GM13977 (cell line): ENCODE results near the gene IGF1R.

Experiments used
- DNase-seq: peaks from one replicate; pipeline ENCODE4 v3.0.0; 2012; ENCODE audit warnings: low spot score
- in situ Hi-C: fragments of 300-500 bp; cut with MboI; formaldehyde crosslinking; loops from one replicate; pipeline ENCODE4 v1.12.0; 2022; ENCODE audit warnings: low sequenced_read_pairs, low pct_unique_long_range_greater_than_20kb, mixed read lengths, inconsistent platforms; ENCODE audit not compliant: unreplicated experiment
- TF ChIP-seq, protein P1 (sequence below): IDR thresholded peaks from 2 replicates; pipeline ENCODE4 v1.5.1; 2012; ENCODE audit warnings: mild to moderate bottlenecking, control low read depth; ENCODE audit not compliant: insufficient read depth; ENCODE audit errors: extremely low read depth, missing control alignments

Gene IGF1R

DNA sequence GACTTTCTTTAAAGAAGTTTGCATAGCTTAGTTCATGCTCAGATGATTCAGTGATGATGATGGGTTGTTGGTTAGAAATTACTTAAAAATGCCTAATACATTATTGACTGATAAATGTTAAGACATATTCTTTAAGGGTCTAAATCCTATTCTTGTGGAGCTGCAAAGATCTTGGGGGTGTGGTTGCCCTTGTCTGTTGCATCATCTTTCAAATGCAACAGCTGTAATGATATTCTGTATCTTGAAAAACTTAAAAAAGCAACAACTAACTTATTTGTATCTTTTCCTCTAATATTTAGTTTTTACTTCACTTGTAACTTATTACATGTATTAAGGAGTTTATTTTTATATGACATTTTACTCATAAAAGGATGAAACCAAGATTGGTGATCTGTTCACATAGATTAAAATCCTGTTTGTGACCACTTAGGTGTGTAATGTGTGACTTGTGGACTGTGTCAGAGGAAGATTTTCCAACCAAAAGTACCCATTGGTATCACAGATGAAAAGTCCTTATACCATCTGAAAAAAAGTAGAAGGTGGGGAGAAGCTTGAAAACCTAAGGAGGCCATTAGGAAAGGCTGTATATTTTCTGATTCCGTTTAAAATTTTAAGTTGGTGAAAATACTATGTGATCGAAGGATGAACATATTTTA, 142.8 kb downstream of the IGF1R start:
- no peak for DNase-seq
- TF ChIP-seq, protein P1, sequence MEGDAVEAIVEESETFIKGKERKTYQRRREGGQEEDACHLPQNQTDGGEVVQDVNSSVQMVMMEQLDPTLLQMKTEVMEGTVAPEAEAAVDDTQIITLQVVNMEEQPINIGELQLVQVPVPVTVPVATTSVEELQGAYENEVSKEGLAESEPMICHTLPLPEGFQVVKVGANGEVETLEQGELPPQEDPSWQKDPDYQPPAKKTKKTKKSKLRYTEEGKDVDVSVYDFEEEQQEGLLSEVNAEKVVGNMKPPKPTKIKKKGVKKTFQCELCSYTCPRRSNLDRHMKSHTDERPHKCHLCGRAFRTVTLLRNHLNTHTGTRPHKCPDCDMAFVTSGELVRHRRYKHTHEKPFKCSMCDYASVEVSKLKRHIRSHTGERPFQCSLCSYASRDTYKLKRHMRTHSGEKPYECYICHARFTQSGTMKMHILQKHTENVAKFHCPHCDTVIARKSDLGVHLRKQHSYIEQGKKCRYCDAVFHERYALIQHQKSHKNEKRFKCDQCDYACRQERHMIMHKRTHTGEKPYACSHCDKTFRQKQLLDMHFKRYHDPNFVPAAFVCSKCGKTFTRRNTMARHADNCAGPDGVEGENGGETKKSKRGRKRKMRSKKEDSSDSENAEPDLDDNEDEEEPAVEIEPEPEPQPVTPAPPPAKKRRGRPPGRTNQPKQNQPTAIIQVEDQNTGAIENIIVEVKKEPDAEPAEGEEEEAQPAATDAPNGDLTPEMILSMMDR: no peak
- in situ Hi-C loops: no loop called here

DNA sequence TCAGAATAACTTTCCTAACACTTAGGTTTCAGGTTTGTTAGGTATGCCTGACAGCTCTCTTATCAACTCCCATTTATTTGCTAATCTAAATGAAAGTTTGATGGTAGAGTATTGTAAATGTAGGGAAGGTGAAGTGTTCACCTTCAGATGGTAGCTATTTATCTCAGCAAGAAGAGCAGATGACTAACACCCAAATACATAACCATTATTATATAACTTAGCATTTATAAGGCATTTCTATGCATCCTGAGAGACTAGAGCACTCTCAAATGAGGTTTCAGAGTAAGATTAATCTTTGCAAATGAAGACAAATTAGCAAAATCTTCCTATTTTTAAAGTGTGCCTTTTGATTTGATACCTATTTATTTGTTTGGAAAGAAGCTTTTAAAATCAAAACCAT, 143.8 kb downstream of the IGF1R start:
- in situ Hi-C loops: no loop called here

DNA sequence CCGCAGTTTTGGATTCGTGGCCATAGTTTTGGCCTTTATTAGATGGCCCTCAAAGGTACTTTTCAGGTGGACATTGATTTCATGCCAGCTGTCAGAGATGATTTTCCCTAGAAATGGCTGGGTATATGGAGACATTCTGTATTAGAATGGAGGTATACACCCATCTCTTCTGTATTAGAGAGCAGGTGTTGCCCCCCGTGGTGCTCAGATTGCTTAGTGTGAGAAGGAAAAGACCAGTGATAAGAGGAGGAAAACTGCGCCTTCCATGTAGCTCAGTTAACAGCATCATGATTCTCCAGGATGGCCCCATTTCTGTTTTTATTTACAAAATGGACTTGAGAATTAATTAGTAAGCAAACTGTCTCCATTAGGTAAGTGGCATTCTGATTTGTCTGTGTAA, 145.9 kb downstream of the IGF1R start:
- in situ Hi-C loops: no loop called here
- DNase-seq: no peak
- TF ChIP-seq, protein P1: no peak

More for the DNA sequence above, 143.8 kb downstream of the IGF1R start:
- TF ChIP-seq, protein P1: no peak
- no peak for DNase-seq

DNA sequence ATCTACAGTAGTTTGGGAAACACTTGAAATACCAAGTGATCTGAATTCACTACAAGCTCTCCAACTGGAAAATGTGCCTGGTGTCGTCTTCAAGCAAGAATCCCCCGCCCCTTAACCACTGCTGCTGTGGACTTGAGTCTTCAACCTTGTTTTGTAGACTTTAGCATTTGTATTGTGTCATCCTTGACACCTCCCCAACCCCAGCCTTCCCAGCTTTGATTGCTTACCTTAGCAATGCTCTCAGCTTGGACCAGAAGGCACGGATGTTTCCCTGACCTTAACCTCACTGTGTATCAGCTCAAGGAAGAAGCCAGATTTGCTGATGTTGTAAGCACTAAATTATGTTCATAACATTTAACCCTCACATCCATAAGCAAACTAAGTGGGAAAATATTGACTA, 146.4 kb downstream of the IGF1R start:
- in situ Hi-C loops: no loop called here
- no peak for DNase-seq

DNA sequence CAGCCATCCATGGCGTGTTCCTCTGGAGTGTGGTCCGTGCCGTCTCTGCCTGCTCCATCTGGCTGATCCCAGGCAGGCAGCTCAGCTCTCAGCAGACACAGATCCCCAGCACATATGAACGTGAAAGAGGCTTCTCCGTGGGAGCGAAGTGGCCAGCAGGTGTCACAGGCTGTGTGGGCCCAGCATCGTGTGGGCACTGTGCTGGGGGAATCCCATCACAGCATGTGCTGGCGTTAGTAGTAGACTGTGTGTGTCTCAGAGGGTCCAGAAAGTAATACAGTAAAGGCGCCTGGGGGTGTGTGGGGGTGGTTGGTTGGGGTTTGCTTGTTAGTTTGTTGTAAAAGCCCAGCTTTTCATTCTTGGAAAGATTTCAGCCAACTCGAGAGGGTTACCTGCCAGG, 147.6 kb downstream of the IGF1R start:
- TF ChIP-seq, protein P1: no peak
- in situ Hi-C loops: no loop called here
- DNase-seq: no peak

More for the DNA sequence above, 146.4 kb downstream of the IGF1R start:
- TF ChIP-seq, protein P1: no peak

DNA sequence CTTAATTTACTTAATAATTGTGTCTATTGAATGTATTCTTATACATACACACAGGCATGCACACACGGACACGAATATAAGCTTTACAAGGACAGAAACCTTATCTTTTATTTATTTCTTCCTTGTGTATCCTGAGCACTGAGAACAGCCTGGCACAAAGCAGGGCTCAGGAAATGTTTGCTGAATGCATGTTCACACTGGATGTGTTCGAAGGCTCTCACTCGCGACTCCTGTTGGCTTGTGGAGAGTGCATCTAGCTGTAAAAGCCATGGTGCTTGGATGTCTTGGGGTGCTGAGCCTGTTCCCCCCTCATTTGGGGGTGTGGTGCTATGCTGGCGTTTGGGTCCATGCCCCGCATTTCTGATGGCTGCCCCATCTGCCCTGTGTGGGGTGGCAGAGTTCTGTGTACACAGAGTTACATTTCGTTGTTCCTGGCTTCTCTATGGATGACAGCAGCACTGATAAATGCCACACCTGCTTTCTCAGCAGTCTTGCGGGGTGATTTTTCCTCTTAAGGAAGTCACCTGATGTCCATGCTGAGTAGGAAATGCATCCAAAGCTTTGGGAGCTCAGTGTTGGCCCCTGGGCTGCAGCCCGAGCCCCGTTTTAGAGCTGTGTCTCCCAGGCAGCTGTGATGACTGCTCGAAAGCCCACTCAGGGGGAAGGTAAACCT, 148.5 kb downstream of the IGF1R start:
- in situ Hi-C loops: no loop called here
- TF ChIP-seq, protein P1: no peak
- DNase-seq: no peak
